Measurements from ENCODE around the gene CCNJL.

GRCh38 chr5:160330212-160330611 is 17.8 kb upstream of the CCNJL start:
- TF ChIP-seq POLR2A (IDR thresholded peaks at IDR 0.05; ENCODE audit: low read depth, low read length) (no peak), POLR2AphosphoS5 (IDR thresholded peaks at IDR 0.05; ENCODE audit: low read depth, low read length) (no peak), TAF1 (IDR thresholded peaks at IDR 0.05; ENCODE audit: low read depth, low read length) (no peak), SPI1 (IDR thresholded peaks at IDR 0.05; ENCODE audit: low read depth, low read length) (no peak), PAX5 (IDR thresholded peaks at IDR 0.05; ENCODE audit: insufficient read depth, low read length, severe bottlenecking) (no peak)
